Bronchial epithelial cell (primary cell): ENCODE results near the gene SSC5D. TPM values are rescaled to one million over a fixed set of nuclear protein-coding genes. Genes with fewer than 3 reads are reported as not detected.
"Not testable (repeated sequence)": the region's sequence is repeated elsewhere in the genome, so short reads cannot be mapped to it uniquely, and the experiment has no call there.

Source experiments
- DNase-seq: peaks from one replicate; pipeline ENCODE4 v3.0.0-alpha.2; 2010; ENCODE audit warnings: low read depth
- FAIRE-seq: peaks from 2 replicates; lab custom pipeline; 2011; peaks lifted over from hg19 to GRCh38; lab: Jason Lieb, UNC
- H3K27me3 ChIP-seq: 2 replicates; pipeline ENCODE4 v1.5.1; 2011; ENCODE audit warnings: low read length; ENCODE audit not compliant: control insufficient read depth, insufficient read depth
- H3K36me3 ChIP-seq: 2 replicates; pipeline ENCODE4 v1.5.1; 2011; ENCODE audit warnings: low read length; ENCODE audit not compliant: control insufficient read depth, insufficient read depth
- H3K4me3 ChIP-seq: 2 replicates; pipeline ENCODE4 v1.5.1; 2011; ENCODE audit warnings: mild to moderate bottlenecking, low read depth, low read length, control low read depth
- CTCF ChIP-seq: IDR thresholded peaks from 2 replicates; pipeline ENCODE4 v1.5.1; 2011; ENCODE audit warnings: mild to moderate bottlenecking, moderate library complexity, low read length, control low read depth, inconsistent platforms; ENCODE audit not compliant: insufficient read depth, severe bottlenecking
- total RNA-seq: library from RNA; depleted of rRNA; stranded (reverse); fragments of >200 nt; gene quantifications from 2 replicates; pipeline ENCODE4 v1.2.1, GENCODE V29; 2014

SSC5D gene
- total RNA-seq, 1 donor from 2014 or later = under 0.01 TPM

DNA sequence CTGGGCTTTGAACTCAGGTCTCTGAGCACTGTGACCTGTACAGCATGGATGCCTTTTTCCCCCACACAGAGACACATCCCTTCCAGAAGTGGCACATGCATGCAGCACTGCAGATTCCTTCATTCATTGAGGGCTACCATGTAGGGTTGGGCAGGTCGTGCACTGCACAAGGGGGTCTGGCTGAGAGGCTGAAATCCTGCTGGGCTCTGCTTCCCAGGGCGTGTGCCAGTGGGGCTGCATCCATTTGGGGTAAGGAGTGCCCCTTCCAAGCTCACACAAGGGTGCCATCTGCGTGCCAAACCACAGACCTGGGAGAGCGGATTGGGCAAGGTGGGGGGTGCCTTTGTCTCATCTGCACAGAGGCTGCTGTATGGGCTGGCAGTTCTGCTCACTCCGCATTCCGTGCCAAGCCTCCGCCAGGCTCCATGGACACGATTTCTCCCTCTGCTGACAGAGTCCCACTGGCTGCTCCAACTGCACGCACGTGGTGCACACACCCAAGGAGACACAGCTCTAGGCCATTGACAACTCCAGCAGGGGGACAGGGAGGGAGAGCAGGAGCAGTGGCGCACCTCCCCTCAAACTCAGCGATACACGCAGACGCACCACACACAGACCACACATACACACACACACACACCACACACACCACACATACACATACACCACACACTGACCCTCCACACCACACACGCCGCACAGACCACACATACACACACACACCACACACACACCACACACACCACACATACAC, 40.6 kb upstream of the SSC5D start:
- FAIRE-seq = peak; percentile 89
- DNase-seq = peak; percentile 50
- Histone ChIP-seq H3K36me3 (no peaks in the 10 kb centered on the region), H3K27me3 (peaks cover 25% of the 10 kb centered on the region), H3K4me3 (no peak overlapping the region)
- TF ChIP-seq CTCF = peak; percentile 15

DNA sequence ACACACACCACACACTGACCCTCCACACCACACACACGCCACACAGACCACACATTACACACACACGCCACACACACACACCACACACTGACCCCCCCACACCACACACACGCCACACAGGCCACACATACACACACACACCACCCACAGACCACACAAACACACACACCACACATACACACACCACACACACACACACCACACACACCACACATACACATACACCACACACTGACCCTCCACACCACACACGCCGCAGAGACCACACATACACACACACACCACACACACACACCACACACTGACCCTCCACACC, 40.1 kb upstream of the SSC5D start:
- not testable (repeated sequence) for H3K4me3 ChIP-seq, H3K36me3 ChIP-seq, FAIRE-seq, DNase-seq
- H3K27me3 ChIP-seq = peaks cover 24% of the 10 kb centered on the region

GRCh38 chr19:55449469-55449868, 38.8 kb upstream of the SSC5D start:
- FAIRE-seq = no peak
- H3K27me3 ChIP-seq = peaks cover 15% of the 10 kb centered on the region
- no peak for TF ChIP-seq CTCF

GRCh38 chr19:55451163-55451964, 36.9 kb upstream of the SSC5D start:
- Histone ChIP-seq H3K36me3 (no peaks in the 10 kb centered on the region), H3K4me3 (no peak overlapping the region), H3K27me3 (peaks cover 13% of the 10 kb centered on the region)
- no peak for TF ChIP-seq CTCF
- FAIRE-seq (no peak), DNase-seq (no peak)

More at GRCh38 chr19:55449469-55449868, 38.8 kb upstream of the SSC5D start:
- H3K4me3 ChIP-seq = no peak overlapping the region
- no peak for DNase-seq
- no peaks in the 10 kb centered on the region for H3K36me3 ChIP-seq

DNA sequence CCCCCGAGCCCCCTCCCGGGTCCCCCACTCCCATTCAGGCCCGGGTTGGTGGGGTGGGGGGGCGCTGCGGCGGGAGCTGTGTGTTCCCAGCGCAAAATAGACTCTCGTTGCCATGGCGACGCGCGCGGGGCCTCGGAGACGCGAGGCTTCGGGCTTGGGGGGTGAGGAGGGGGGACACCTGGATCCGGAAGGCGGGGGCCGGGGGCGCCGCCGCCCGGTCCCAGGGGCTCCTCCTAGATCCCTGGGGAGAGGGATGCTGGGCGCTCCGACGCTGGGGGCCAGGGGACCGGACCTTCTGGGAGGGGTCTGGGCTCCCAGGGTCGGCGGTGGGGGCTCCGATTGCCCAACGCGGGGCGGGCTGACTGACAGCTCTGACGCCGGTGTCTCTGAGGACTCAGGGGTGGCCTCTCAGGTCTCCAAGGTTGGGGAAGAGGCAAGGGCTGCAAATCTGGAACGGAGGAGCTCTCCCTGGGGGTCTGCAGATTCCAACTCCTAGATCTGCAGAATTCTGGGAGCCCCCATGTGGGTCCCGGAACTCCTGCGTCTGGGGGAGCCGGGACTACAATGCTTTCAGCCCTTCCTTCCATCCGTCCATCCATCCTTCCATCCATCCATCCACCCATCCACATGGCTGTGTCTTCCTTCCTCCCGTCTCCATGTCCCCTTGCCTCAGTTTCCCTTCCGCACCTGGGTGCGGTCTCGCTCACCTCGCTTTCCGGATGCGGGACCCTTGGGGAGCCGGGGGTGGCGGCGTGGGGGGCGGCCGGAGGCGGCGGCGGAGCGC, 36.1 kb upstream of the SSC5D start:
- no peak for TF ChIP-seq CTCF
- DNase-seq = no peak
- no peak for FAIRE-seq
- peaks cover 13% of the 10 kb centered on the region for H3K27me3 ChIP-seq
- H3K36me3 ChIP-seq = no peaks in the 10 kb centered on the region
- H3K4me3 ChIP-seq = no peak overlapping the region
